ENCODE measurements around the gene RHBDD1.

Gene RHBDD1

DNA sequence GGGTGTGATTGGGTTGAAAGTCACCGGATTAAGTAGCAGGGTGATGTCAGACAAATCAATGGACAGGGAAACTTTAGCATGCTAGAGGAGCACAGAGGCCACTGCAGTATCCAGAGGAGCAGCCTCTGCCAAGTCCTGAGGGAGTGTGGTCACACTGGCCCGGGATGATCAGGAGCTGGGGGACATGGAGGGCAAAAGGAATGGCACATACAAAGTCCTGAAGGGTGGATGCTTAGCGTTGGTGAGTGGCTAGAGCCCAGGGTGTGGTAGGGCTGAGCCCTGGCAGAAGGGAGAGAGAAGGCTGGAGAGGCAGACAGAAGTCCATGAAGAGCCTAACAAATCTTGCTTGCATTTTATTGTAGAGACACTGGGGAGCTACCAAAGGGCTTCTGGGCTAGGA lies 58.9 kb downstream of the RHBDD1 start:
- Histone ChIP-seq H3K4me1 (ENCODE audit: control insufficient read depth in 2 of 2, insufficient read depth in 1 of 2, low read depth in 1 of 2, low read length in 2 of 2) (no peaks in the 10 kb centered on the region), H3K14ac (ENCODE audit: low read length) (no peak overlapping the region), H3K27ac (replicated peaks; ENCODE audit: low read length) (no peak overlapping the region), H3K79me1 (ENCODE audit: low read depth, low read length) (no peaks in the 10 kb centered on the region), H2AFZ (ENCODE audit: low read length) (no peak overlapping the region), H3K23ac (ENCODE audit: low read depth, low read length, poor library complexity) (no peak overlapping the region), H3K4me3 (ENCODE audit: low read length in 2 of 2) (no peak overlapping the region), H3K4me2 (ENCODE audit: insufficient read depth, low read length, poor library complexity, severe bottlenecking) (no peak overlapping the region), H4K91ac (ENCODE audit: low read depth, low read length, poor library complexity) (no peak overlapping the region), H3K27me3 (ENCODE audit: control insufficient read depth in 3 of 3, insufficient read depth in 3 of 3, low read depth in 1 of 3, low read length in 3 of 3) (no peaks in the 10 kb centered on the region), H3K18ac (ENCODE audit: low read length) (peak overlapping the region; percentile 46), H2BK15ac (ENCODE audit: low read length) (no peak overlapping the region), H2AK5ac (ENCODE audit: low read depth, low read length) (no peak overlapping the region), H2BK120ac (ENCODE audit: low read depth, low read length) (no peak overlapping the region), H2BK5ac (ENCODE audit: low read length) (no peak overlapping the region), H3K36me3 (replicated peaks in 1 of 2; ENCODE audit: control insufficient read depth in 2 of 2, insufficient read depth in 2 of 2, low read length in 2 of 2) (no peaks in the 10 kb centered on the region), H3K4ac (ENCODE audit: low read length) (no peak overlapping the region), H3K9ac (ENCODE audit: low read depth, low read length, poor library complexity) (no peak overlapping the region), H4K8ac (ENCODE audit: low read depth, low read length) (peak overlapping the region; percentile 26), H2BK12ac (ENCODE audit: low read length) (no peak overlapping the region), H3K9me3 (replicated peaks in 1 of 2; ENCODE audit: control insufficient read depth in 2 of 2, insufficient read depth in 1 of 2, low read depth in 1 of 2, low read length in 2 of 2) (peaks cover 0 to 4% of the 10 kb centered on the region in 2 donors)
- DNase-seq (ENCODE audit: low spot score): no peak
- no CpG with 5 or more reads among the region's 3 CpGs for WGBS, 2 donors (ENCODE audit: extremely low coverage in 2 of 2, insufficient read length in 2 of 2, insufficient replicate concordance in 1 of 2)

DNA sequence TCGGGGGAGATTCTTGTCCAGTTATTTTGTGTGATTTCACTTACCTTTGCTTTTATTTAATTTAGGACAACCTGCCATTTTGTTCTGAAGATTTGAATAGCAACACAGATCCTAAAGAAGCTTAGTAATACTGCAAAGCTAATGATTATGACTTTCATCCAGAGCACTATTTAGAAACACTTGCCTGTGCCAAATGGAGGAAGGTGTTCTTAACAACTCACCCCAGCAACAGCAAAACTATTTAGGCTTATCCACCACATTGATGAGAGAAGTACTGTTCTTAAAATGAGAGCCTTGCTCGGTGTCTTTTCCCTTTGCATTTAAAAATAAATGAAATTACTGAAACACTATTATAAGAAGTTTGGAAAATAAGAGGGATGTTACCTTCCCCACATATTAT lies 59.7 kb downstream of the RHBDD1 start:
- H3K79me1 ChIP-seq (ENCODE audit: low read depth, low read length): no peaks in the 10 kb centered on the region
- no peak overlapping the region for H2BK120ac ChIP-seq (ENCODE audit: low read depth, low read length)
- H3K4me3 ChIP-seq (ENCODE audit: low read length in 2 of 2): no peak overlapping the region
- no peak overlapping the region for H3K18ac ChIP-seq (ENCODE audit: low read length)
- H4K91ac ChIP-seq (ENCODE audit: low read depth, low read length, poor library complexity): no peak overlapping the region
- H2BK15ac ChIP-seq (ENCODE audit: low read length): no peak overlapping the region
- DNase-seq (ENCODE audit: low spot score): no peak
- H2AFZ ChIP-seq (ENCODE audit: low read length): no peak overlapping the region
- no peak overlapping the region for H3K4me2 ChIP-seq (ENCODE audit: insufficient read depth, low read length, poor library complexity, severe bottlenecking)
- no peak overlapping the region for H2BK12ac ChIP-seq (ENCODE audit: low read length)
- H3K4me1 ChIP-seq (ENCODE audit: control insufficient read depth in 2 of 2, insufficient read depth in 1 of 2, low read depth in 1 of 2, low read length in 2 of 2): no peaks in the 10 kb centered on the region
- no peak overlapping the region for H2AK5ac ChIP-seq (ENCODE audit: low read depth, low read length)
- H3K27me3 ChIP-seq (ENCODE audit: control insufficient read depth in 3 of 3, insufficient read depth in 3 of 3, low read depth in 1 of 3, low read length in 3 of 3): no peaks in the 10 kb centered on the region
- no peak overlapping the region for H3K23ac ChIP-seq (ENCODE audit: low read depth, low read length, poor library complexity)
- H3K14ac ChIP-seq (ENCODE audit: low read length): no peak overlapping the region
- no peak overlapping the region for H3K4ac ChIP-seq (ENCODE audit: low read length)
- no peak overlapping the region for H3K9ac ChIP-seq (ENCODE audit: low read depth, low read length, poor library complexity)
- no CpG with 5 or more reads among the region's 2 CpGs for WGBS, 2 donors (ENCODE audit: extremely low coverage in 2 of 2, insufficient read length in 2 of 2, insufficient replicate concordance in 1 of 2)
- H3K36me3 ChIP-seq (replicated peaks in 1 of 2; ENCODE audit: control insufficient read depth in 2 of 2, insufficient read depth in 2 of 2, low read length in 2 of 2): no peaks in the 10 kb centered on the region
- H3K9me3 ChIP-seq (replicated peaks in 1 of 2; ENCODE audit: control insufficient read depth in 2 of 2, insufficient read depth in 1 of 2, low read depth in 1 of 2, low read length in 2 of 2): peaks cover 0 to 4% of the 10 kb centered on the region in 2 donors
- no peak overlapping the region for H2BK5ac ChIP-seq (ENCODE audit: low read length)
- no peak overlapping the region for H3K27ac ChIP-seq (replicated peaks; ENCODE audit: low read length)
- no peak overlapping the region for H4K8ac ChIP-seq (ENCODE audit: low read depth, low read length)

DNA sequence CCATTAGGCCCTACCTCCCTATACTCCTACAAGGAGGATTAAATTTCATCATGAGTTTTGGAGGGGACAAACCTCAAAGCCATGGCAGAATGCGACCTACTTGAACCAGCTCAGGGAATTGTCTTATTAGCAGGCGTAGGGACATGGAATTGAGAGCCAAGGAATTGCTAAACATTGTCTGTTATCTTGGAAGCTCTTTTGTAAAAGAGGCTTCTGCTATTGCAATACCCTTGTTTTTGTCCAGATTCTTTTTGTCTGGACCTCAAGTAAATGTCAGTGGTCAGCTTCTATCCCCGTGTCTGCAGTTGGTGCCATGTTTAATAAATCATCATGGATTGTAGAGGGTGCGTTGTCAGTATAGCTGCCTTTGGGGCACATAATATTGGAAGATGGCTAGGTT lies 62.3 kb downstream of the RHBDD1 start:
- no peak for DNase-seq (ENCODE audit: low spot score)
- no peak overlapping the region for H2AK5ac ChIP-seq (ENCODE audit: low read depth, low read length)
- H2AFZ ChIP-seq (ENCODE audit: low read length): no peak overlapping the region
- H3K4ac ChIP-seq (ENCODE audit: low read length): no peak overlapping the region
- no peak overlapping the region for H3K14ac ChIP-seq (ENCODE audit: low read length)
- H3K27ac ChIP-seq (replicated peaks; ENCODE audit: low read length): no peak overlapping the region
- no peak overlapping the region for H3K9ac ChIP-seq (ENCODE audit: low read depth, low read length, poor library complexity)
- no peak overlapping the region for H2BK12ac ChIP-seq (ENCODE audit: low read length)
- H3K18ac ChIP-seq (ENCODE audit: low read length): no peak overlapping the region
- H2BK5ac ChIP-seq (ENCODE audit: low read length): no peak overlapping the region
- no peaks in the 10 kb centered on the region for H3K36me3 ChIP-seq (replicated peaks in 1 of 2; ENCODE audit: control insufficient read depth in 2 of 2, insufficient read depth in 2 of 2, low read length in 2 of 2)
- H3K23ac ChIP-seq (ENCODE audit: low read depth, low read length, poor library complexity): no peak overlapping the region
- no peaks in the 10 kb centered on the region for H3K4me1 ChIP-seq (ENCODE audit: control insufficient read depth in 2 of 2, insufficient read depth in 1 of 2, low read depth in 1 of 2, low read length in 2 of 2)
- no peaks in the 10 kb centered on the region for H3K79me1 ChIP-seq (ENCODE audit: low read depth, low read length)
- no peak overlapping the region for H2BK120ac ChIP-seq (ENCODE audit: low read depth, low read length)
- H2BK15ac ChIP-seq (ENCODE audit: low read length): no peak overlapping the region
- no peak overlapping the region for H3K4me3 ChIP-seq (ENCODE audit: low read length in 2 of 2)
- WGBS, 2 donors (ENCODE audit: extremely low coverage in 2 of 2, insufficient read length in 2 of 2, insufficient replicate concordance in 1 of 2): no CpG with 5 or more reads among the region's 4 CpGs
- no peak overlapping the region for H4K8ac ChIP-seq (ENCODE audit: low read depth, low read length)
- no peak overlapping the region for H4K91ac ChIP-seq (ENCODE audit: low read depth, low read length, poor library complexity)
- no peaks in the 10 kb centered on the region for H3K27me3 ChIP-seq (ENCODE audit: control insufficient read depth in 3 of 3, insufficient read depth in 3 of 3, low read depth in 1 of 3, low read length in 3 of 3)
- H3K9me3 ChIP-seq (replicated peaks in 1 of 2; ENCODE audit: control insufficient read depth in 2 of 2, insufficient read depth in 1 of 2, low read depth in 1 of 2, low read length in 2 of 2): no peaks in the 10 kb centered on the region
- H3K4me2 ChIP-seq (ENCODE audit: insufficient read depth, low read length, poor library complexity, severe bottlenecking): no peak overlapping the region

DNA sequence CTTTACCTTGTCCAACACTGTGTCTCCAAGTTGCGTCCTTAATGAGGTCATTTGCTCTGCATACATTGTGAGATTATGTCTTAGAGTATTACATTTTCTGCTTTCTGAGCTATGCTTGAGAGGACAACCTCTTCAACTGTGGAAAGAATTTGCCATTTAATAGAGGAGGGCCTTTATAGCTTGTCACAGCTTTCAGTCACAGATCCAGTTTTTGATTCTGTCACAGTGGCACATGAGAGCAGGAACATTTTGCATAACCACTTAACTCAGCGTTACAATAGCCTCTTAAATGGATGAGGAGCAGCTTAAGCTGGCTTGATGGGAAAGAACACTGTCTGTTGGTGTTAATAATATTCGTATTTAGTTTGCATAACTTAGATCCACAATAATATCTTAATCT lies 63.0 kb downstream of the RHBDD1 start:
- no peak overlapping the region for H4K8ac ChIP-seq (ENCODE audit: low read depth, low read length)
- no peaks in the 10 kb centered on the region for H3K4me1 ChIP-seq (ENCODE audit: control insufficient read depth in 2 of 2, insufficient read depth in 1 of 2, low read depth in 1 of 2, low read length in 2 of 2)
- no peaks in the 10 kb centered on the region for H3K27me3 ChIP-seq (ENCODE audit: control insufficient read depth in 3 of 3, insufficient read depth in 3 of 3, low read depth in 1 of 3, low read length in 3 of 3)
- H3K36me3 ChIP-seq (replicated peaks in 1 of 2; ENCODE audit: control insufficient read depth in 2 of 2, insufficient read depth in 2 of 2, low read length in 2 of 2): no peaks in the 10 kb centered on the region
- no peak overlapping the region for H4K91ac ChIP-seq (ENCODE audit: low read depth, low read length, poor library complexity)
- no peak overlapping the region for H3K14ac ChIP-seq (ENCODE audit: low read length)
- no peak overlapping the region for H3K23ac ChIP-seq (ENCODE audit: low read depth, low read length, poor library complexity)
- no peak overlapping the region for H2BK15ac ChIP-seq (ENCODE audit: low read length)
- no peak overlapping the region for H3K18ac ChIP-seq (ENCODE audit: low read length)
- H3K79me1 ChIP-seq (ENCODE audit: low read depth, low read length): peaks cover 2% of the 10 kb centered on the region
- H2BK12ac ChIP-seq (ENCODE audit: low read length): no peak overlapping the region
- H3K9ac ChIP-seq (ENCODE audit: low read depth, low read length, poor library complexity): no peak overlapping the region
- no peak overlapping the region for H3K4ac ChIP-seq (ENCODE audit: low read length)
- no peak overlapping the region for H3K4me3 ChIP-seq (ENCODE audit: low read length in 2 of 2)
- H3K27ac ChIP-seq (replicated peaks; ENCODE audit: low read length): no peak overlapping the region
- H3K9me3 ChIP-seq (replicated peaks in 1 of 2; ENCODE audit: control insufficient read depth in 2 of 2, insufficient read depth in 1 of 2, low read depth in 1 of 2, low read length in 2 of 2): no peaks in the 10 kb centered on the region
- H3K4me2 ChIP-seq (ENCODE audit: insufficient read depth, low read length, poor library complexity, severe bottlenecking): no peak overlapping the region
- H2BK120ac ChIP-seq (ENCODE audit: low read depth, low read length): no peak overlapping the region
- no peak overlapping the region for H2AK5ac ChIP-seq (ENCODE audit: low read depth, low read length)
- H2BK5ac ChIP-seq (ENCODE audit: low read length): no peak overlapping the region
- H2AFZ ChIP-seq (ENCODE audit: low read length): no peak overlapping the region
- DNase-seq (ENCODE audit: low spot score): no peak
- no CpG with 5 or more reads among the region's 3 CpGs for WGBS, 2 donors (ENCODE audit: extremely low coverage in 2 of 2, insufficient read length in 2 of 2, insufficient replicate concordance in 1 of 2)
